ENCODE results near the gene RAPGEF2. TPM values are rescaled to one million over a fixed set of nuclear protein-coding genes. Genes with fewer than 3 reads are reported as not detected.

RAPGEF2 gene
- total and polyA plus RNA-seq, 10 of the 15 experiments (the other 5 are each of a cell fraction or from before 2014, with no cell fraction given) = 0.31 to 24.0 (median 2.9) TPM

DNA sequence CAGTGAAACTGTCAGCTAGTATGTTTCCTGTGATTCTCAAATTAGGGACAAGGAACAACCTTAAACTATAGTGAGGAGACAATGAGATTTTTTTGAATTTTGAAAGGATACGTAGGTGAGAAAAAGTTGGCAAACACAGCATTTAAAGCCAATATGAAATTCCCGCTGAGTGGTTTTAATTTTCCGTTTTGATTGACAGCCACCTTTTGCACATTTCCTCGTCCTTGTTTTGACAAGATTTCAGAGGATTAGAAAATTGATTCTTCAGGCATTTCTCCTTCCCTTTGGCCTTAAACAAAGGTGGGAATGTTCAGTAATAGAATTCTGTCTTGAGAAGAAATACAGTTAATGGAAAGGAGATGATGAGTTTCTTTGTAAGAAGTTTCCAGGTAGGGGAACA is 52.2 kb downstream of the RAPGEF2 start:
- H3K27ac ChIP-seq (ENCODE audit: control insufficient read depth, insufficient read depth) = no peak overlapping the region
- H3K4me3 ChIP-seq = no peak overlapping the region
- ChIA-PET CTCF (interaction anchor here (1.4 kb wide), 1 partner anchor 41 kb away, joined by 3 read pairs; no protein-coding TSS in a partner anchor), RAD21 (ENCODE audit: unreplicated experiment) (no interaction called here), SMC1A (ENCODE audit: uncharacterized antibody, unreplicated experiment) (interaction anchor here (1.1 kb wide), 1 partner anchor 34 kb away, joined by 4 read pairs; no protein-coding TSS in a partner anchor), POLR2A (interaction anchor here (0.6 kb wide), 2 partner anchors 24 to 33 kb away, joined by 3 read pairs; no protein-coding TSS in a partner anchor)
- in situ Hi-C loops (cut with MboI) = no loop called here
- ATAC-seq (no peak), FAIRE-seq (no peak), DNase-seq (ENCODE audit: low read depth, low spot score) (no peak)
- BruUV-seq (replicated peaks) = TSS peak; percentile 7
- intact Hi-C loops (cut with micrococcal nuclease; ENCODE audit: unreplicated experiment) = no loop called here
- no peak overlapping the region for H2AFZ ChIP-seq (ENCODE audit: control insufficient read depth, low read depth, low read length)
- peaks cover 54% of the 10 kb centered on the region for H3K79me2 ChIP-seq (ENCODE audit: control insufficient read depth, insufficient read depth, low read length)
- no peaks in the 10 kb centered on the region for H3K36me3 ChIP-seq (ENCODE audit: control insufficient read depth in 2 of 2, insufficient read depth in 2 of 2, low read length in 1 of 2)
- TF ChIP-seq, protein P1, sequence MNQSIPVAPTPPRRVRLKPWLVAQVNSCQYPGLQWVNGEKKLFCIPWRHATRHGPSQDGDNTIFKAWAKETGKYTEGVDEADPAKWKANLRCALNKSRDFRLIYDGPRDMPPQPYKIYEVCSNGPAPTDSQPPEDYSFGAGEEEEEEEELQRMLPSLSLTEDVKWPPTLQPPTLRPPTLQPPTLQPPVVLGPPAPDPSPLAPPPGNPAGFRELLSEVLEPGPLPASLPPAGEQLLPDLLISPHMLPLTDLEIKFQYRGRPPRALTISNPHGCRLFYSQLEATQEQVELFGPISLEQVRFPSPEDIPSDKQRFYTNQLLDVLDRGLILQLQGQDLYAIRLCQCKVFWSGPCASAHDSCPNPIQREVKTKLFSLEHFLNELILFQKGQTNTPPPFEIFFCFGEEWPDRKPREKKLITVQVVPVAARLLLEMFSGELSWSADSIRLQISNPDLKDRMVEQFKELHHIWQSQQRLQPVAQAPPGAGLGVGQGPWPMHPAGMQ (IDR thresholded peaks at IDR 0.05; ENCODE audit: borderline replicate concordance) = no peak
- TF ChIP-seq, protein P2, sequence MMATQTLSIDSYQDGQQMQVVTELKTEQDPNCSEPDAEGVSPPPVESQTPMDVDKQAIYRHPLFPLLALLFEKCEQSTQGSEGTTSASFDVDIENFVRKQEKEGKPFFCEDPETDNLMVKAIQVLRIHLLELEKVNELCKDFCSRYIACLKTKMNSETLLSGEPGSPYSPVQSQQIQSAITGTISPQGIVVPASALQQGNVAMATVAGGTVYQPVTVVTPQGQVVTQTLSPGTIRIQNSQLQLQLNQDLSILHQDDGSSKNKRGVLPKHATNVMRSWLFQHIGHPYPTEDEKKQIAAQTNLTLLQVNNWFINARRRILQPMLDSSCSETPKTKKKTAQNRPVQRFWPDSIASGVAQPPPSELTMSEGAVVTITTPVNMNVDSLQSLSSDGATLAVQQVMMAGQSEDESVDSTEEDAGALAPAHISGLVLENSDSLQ (IDR thresholded peaks at IDR 0.05) = peak; percentile 33; the same call in 1 of the 2 replicates
- H4K20me1 ChIP-seq (ENCODE audit: control insufficient read depth, insufficient read depth) = no peaks in the 10 kb centered on the region
- 70% methylated on average over 4 of the region's 4 CpGs for WGBS (ENCODE audit: insufficient coverage, insufficient replicate concordance, low lambda C conversion rate, missing lambda C conversion rate)
- no peaks in the 10 kb centered on the region for H3K27me3 ChIP-seq (replicated peaks in 1 of 2; ENCODE audit: control insufficient read depth in 2 of 2, insufficient read depth in 2 of 2, low read length in 1 of 2)
- no peaks in the 10 kb centered on the region; the same call in 2 of the 3 replicates for H3K9me3 ChIP-seq (replicated peaks; ENCODE audit: control insufficient read depth, insufficient read depth, low read length)
- H3K4me2 ChIP-seq (ENCODE audit: control insufficient read depth, insufficient read depth) = no peak overlapping the region
- H3K9ac ChIP-seq (ENCODE audit: control insufficient read depth, insufficient read depth, low read length) = no peak overlapping the region
- H3K4me1 ChIP-seq (ENCODE audit: control insufficient read depth, insufficient read depth, low read length) = peaks cover 18% of the 10 kb centered on the region

DNA sequence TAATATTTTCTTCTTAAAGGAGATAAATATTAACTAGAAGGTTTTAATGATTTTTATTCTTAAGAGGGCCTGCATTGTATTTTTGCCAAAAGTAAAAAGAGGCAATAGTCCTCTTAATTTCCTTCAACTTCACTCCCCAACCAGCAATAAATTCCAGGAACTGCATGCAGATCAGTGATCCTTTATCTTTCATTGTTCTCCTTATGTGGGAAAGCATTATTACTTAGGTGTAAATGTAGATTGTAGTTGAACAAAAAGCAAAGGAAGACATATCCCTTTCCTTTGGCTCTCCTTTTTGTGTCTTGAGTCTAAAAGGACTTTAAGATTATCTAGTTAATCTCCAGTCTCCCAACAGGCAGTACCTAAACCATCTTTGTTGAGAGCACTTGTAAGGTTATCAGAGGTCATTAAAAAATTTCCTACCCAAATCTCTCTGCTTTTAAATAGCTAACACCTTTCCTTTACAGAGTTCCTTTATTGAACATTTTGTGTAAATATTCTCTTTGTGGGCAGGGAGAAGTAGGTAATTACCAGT is 55.3 kb downstream of the RAPGEF2 start:
- DNase-seq (ENCODE audit: low read depth, low spot score) = no peak
- H3K9me3 ChIP-seq (replicated peaks; ENCODE audit: control insufficient read depth, insufficient read depth, low read length) = no peaks in the 10 kb centered on the region; the same call in 2 of the 3 replicates
- no peaks in the 10 kb centered on the region for H3K36me3 ChIP-seq (ENCODE audit: control insufficient read depth in 2 of 2, insufficient read depth in 2 of 2, low read length in 1 of 2)
- H4K20me1 ChIP-seq (ENCODE audit: control insufficient read depth, insufficient read depth) = no peaks in the 10 kb centered on the region
- no peak overlapping the region for H2AFZ ChIP-seq (ENCODE audit: control insufficient read depth, low read depth, low read length)
- no peak overlapping the region for H3K4me2 ChIP-seq (ENCODE audit: control insufficient read depth, insufficient read depth)
- H3K4me3 ChIP-seq = no peak overlapping the region
- intact Hi-C loops (cut with micrococcal nuclease; ENCODE audit: unreplicated experiment) (no loop called here), in situ Hi-C loops (cut with MboI) (no loop called here)
- no peak overlapping the region for H3K27ac ChIP-seq (ENCODE audit: control insufficient read depth, insufficient read depth)
- no peak overlapping the region for H3K9ac ChIP-seq (ENCODE audit: control insufficient read depth, insufficient read depth, low read length)
- no peak for ATAC-seq
- no TSS peak for BruUV-seq (replicated peaks)
- no peaks in the 10 kb centered on the region for H3K27me3 ChIP-seq (replicated peaks in 1 of 2; ENCODE audit: control insufficient read depth in 2 of 2, insufficient read depth in 2 of 2, low read length in 1 of 2)
- RAD21 ChIA-PET (ENCODE audit: unreplicated experiment) = no interaction called here
- H3K4me1 ChIP-seq (ENCODE audit: control insufficient read depth, insufficient read depth, low read length) = no peaks in the 10 kb centered on the region; the same call in 1 of the 2 replicates
- no peak for FAIRE-seq
- SMC1A ChIA-PET (ENCODE audit: uncharacterized antibody, unreplicated experiment) = interaction anchor here (2.1 kb wide), 1 partner anchor 15 kb away, joined by 4 read pairs; no protein-coding TSS in a partner anchor
- peaks cover 36% of the 10 kb centered on the region for H3K79me2 ChIP-seq (ENCODE audit: control insufficient read depth, insufficient read depth, low read length)
- POLR2A ChIA-PET = interaction anchor here (0.8 kb wide), 1 partner anchor 11 kb away, joined by 3 read pairs; no protein-coding TSS in a partner anchor
- CTCF ChIA-PET = interaction anchor here (0.8 to 1.7 kb wide), 2 partner anchors 51 to 301 kb away, joined by 3 to 4 read pairs; no protein-coding TSS in a partner anchor
- TF ChIP-seq ZNF384 (IDR thresholded peaks at IDR 0.05; ENCODE audit: borderline replicate concordance, low read depth, low read length) = no peak
- TF ChIP-seq TCF3 (IDR thresholded peaks at IDR 0.05; ENCODE audit: borderline replicate concordance, insufficient read depth, low read depth, low read length) = no peak
- TF ChIP-seq POLR2AphosphoS2 (IDR thresholded peaks at IDR 0.05; ENCODE audit: low read depth, low read length) = no peak
- no peak for TF ChIP-seq CEBPB (IDR thresholded peaks at IDR 0.05; ENCODE audit: borderline replicate concordance in 1 of 2, low read depth in 2 of 2, low read length in 2 of 2)
- no peak for TF ChIP-seq CBFB (IDR thresholded peaks at IDR 0.05; ENCODE audit: low read depth)
- TF ChIP-seq CHD1 (IDR thresholded peaks at IDR 0.05; ENCODE audit: low read depth, low read length) = no peak
- TF ChIP-seq PML (IDR thresholded peaks at IDR 0.05; ENCODE audit: low read length) = no peak
- no peak for TF ChIP-seq RB1 (IDR thresholded peaks at IDR 0.05; ENCODE audit: borderline replicate concordance)
- TF ChIP-seq TCF7 (IDR thresholded peaks at IDR 0.05; ENCODE audit: borderline replicate concordance) = no peak
- no peak for TF ChIP-seq SUZ12 (IDR thresholded peaks at IDR 0.05; ENCODE audit: unreplicated experiment)
- TF ChIP-seq TARDBP (IDR thresholded peaks at IDR 0.05; ENCODE audit: borderline replicate concordance) = no peak
- TF ChIP-seq JUND (IDR thresholded peaks at IDR 0.05; ENCODE audit: low read depth, low read length) = no peak
- TF ChIP-seq MYB (IDR thresholded peaks at IDR 0.05; ENCODE audit: borderline replicate concordance, low read depth, low read length) = no peak
- TF ChIP-seq POU2F2 (IDR thresholded peaks at IDR 0.05; ENCODE audit: borderline replicate concordance, low read depth, low read length) = no peak
